AG04449 (cell line): Measurements from ENCODE around the gene GRIK2.

Source experiments
- CTCF ChIA-PET: fragments of 350-600 bp; formaldehyde crosslinking; extraction: SDS; loops from one replicate; lab custom pipeline; 2021; ENCODE audit warnings: antibody characterized with exemption; lab: Yijun Ruan, JAX
- POLR2A ChIA-PET: fragments of 400-600, 350-600 bp; formaldehyde crosslinking; extraction: SDS; loops from one replicate; lab custom pipeline; 2020; ENCODE audit warnings: antibody characterized with exemption, inconsistent platforms; lab: Yijun Ruan, JAX
- DNase-seq: peaks from one replicate; pipeline ENCODE4 v3.0.0-alpha.2; 2010; ENCODE audit warnings: low read depth, low spot score
- H3K4me3 ChIP-seq: 2 replicates; pipeline ENCODE4 v1.5.1; 2011; ENCODE audit warnings: low read depth, mild to moderate bottlenecking, control low read depth, low read length
- TF ChIP-seq, protein P1 (sequence below): IDR thresholded peaks from one replicate; pipeline ENCODE4 v1.5.1; 2011; ENCODE audit warnings: mild to moderate bottlenecking, moderate library complexity, low read length, control low read depth, inconsistent platforms; ENCODE audit not compliant: insufficient read depth; ENCODE audit errors: missing control alignments

GRIK2 gene

DNA sequence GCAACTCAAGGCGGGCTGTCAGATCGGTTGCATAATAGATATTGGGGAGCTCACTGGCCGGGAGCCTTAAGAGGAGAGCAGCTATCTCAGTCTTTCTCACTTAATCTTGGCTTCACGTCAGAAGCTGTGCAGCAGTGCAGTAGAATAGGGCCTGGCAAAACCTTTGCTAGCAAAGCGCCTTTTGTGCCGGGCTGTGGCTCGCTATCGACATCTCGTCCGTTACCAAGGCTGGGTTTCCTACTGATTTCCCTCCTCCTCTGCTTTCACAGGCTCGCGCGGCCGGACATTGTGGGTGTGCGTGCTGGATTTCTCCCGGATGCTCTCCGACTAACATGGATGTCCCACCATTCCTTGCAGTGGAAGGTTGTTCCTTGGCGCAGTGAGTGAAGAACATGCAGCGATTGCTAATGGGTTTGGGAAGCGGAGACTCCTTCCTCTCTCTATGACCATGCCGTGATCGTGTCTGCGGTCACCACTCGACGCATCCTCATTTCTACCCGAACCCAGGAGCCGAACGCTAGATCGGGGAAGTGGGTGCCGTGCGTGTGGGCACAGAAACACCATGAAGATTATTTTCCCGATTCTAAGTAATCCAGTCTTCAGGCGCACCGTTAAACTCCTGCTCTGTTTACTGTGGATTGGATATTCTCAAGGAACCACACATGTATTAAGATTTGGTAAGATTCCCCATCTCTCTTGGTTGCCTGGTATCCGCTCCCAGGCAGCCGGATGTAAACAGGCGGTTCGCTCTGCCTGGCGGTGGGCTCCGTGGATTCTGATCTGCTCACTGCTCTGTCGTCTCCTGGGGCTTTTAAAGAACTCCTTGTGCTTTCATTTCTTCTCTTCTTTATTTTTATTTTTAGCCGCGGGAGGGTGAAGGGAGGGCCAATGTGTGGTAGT, 5.5 kb downstream of the GRIK2 start:
- ChIA-PET POLR2A (no interaction called here), CTCF (no interaction called here)
- peak overlapping the region; percentile 38 for H3K4me3 ChIP-seq
- no peak for DNase-seq
- TF ChIP-seq, protein P1, sequence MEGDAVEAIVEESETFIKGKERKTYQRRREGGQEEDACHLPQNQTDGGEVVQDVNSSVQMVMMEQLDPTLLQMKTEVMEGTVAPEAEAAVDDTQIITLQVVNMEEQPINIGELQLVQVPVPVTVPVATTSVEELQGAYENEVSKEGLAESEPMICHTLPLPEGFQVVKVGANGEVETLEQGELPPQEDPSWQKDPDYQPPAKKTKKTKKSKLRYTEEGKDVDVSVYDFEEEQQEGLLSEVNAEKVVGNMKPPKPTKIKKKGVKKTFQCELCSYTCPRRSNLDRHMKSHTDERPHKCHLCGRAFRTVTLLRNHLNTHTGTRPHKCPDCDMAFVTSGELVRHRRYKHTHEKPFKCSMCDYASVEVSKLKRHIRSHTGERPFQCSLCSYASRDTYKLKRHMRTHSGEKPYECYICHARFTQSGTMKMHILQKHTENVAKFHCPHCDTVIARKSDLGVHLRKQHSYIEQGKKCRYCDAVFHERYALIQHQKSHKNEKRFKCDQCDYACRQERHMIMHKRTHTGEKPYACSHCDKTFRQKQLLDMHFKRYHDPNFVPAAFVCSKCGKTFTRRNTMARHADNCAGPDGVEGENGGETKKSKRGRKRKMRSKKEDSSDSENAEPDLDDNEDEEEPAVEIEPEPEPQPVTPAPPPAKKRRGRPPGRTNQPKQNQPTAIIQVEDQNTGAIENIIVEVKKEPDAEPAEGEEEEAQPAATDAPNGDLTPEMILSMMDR: no peak

DNA sequence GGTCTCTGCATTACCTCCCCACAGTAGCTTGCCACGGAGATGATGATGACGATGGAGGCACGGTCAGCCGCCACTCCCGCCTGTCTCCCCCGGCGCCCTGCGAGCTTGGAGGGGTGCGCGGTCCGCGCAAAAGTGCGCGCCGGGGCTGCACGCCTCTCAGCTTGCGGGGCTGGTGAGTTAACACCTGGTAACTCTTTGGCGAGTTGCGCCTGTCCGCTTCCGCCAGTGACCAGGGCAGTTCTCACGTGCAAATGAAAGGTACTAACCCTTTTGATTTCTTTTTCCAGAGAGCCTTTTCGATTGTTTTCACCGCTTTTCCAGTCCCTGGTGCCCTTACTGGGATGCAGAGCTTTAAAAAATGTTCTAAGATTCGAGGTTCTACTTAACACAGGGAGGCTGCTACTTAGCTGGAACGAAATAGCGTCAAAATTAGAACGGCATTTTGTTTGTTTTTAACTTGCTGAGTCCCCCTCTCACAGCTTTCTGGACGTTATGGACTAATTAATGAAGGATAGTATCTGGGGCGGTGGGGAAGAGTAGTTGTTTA, 6.2 kb downstream of the GRIK2 start:
- no peak for DNase-seq
- peak overlapping the region; percentile 38 for H3K4me3 ChIP-seq
- ChIA-PET POLR2A (no interaction called here), CTCF (no interaction called here)
- TF ChIP-seq, protein P1: no peak

DNA sequence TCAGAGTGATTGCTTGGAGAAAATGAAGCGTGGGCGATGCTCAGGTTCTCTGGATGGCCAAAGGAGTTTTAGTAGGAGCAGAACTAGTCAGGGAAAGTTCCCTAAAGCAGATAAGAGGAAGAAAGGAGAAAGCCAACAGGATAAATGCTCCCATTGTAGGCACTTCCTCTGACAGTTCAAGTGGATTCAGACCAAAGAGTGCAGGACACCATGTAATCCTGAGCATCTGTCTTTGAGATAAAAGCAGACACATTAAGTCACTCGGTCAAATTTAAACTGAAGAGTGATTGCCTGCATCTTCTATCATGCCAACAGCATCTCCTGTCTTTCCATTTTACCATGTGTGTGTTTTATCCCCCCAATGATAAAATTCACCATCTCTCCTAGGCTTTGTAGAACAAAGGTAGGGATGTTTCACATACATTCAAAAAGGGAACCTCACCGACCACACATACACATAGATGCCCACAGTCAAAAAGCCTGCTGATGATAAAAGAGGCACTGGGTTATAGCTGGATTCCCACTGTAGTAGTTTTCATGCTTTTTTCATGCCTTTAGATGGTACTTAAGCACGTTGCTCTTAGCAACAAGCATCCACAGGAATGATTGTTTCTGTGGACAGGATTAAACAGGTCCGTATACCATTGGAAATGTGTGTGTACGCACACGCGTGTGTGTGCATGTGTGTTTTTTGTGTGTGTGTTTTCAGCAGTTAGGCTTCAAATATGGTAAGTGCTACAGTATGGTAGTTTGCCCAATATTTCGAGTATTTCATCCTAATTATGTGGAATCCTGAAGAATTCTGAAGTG, 7.0 kb downstream of the GRIK2 start:
- DNase-seq: no peak
- TF ChIP-seq, protein P1: no peak
- ChIA-PET POLR2A (no interaction called here), CTCF (no interaction called here)
- no peak overlapping the region for H3K4me3 ChIP-seq

DNA sequence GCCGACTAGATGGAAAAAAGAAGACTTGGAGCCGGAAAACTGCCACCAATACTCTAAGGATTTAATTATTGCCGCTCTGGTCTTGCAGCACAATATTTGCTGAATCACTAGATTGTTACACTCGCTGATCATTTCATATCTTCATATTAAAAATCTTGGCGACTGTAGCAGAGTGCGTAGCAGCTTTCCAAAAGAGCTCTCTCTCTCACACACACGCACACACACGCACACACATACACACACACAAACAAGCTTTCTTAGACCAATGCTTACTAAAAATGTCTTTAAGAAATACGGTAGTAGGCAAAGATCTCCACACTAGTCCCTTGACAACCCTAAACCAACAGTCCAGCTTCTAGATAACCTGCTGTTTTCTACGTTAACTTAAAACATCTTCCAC, 7.7 kb downstream of the GRIK2 start:
- ChIA-PET CTCF (no interaction called here), POLR2A (no interaction called here)
- no peak overlapping the region for H3K4me3 ChIP-seq
- TF ChIP-seq, protein P1: no peak
- DNase-seq: no peak

DNA sequence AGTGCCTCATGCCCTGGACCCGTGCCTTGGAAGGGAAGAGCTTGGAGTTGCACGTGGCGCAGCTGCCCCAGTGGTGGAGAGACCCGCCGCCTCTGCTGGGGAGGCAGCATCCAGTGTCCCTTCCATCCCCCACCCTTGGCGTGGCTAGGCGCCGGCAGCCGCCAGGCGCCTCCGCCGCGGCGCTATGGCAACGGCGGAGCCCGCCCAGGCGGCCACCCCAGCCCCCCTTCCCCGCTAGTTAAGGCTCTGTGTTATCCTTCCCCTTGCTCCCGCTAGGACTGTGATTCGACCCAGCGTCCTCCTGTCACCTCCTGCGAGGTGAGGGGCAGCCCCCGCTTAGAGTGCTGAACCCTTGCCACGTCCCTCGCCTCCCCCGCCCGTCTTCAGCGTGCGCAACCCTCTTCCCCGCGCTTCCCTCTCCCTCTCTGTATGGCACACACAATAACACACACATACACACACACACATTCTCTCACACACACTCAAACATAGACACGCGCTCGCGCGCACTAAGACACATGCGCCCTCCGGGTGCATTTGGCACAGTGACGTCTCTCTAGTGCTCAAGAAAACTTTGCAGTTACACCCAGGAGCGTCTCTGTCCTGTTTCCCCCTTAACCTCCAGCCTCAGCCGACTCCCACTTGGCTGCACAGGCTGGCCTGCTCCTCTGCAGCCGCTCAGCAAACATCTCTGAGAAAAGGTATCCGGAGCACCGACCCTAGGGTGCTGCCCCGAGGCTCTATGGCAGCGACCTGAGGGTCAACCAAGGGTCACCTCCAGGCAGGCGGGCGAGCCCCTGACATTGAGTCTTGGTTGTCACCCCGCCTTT, 8.5 kb downstream of the GRIK2 start:
- no peak for DNase-seq
- ChIA-PET POLR2A (no interaction called here), CTCF (no interaction called here)
- peak overlapping the region; percentile 49 for H3K4me3 ChIP-seq
- TF ChIP-seq, protein P1: no peak
